ENCODE results near the gene MRO.

- no peak for TF ChIP-seq CTCF (IDR thresholded peaks at IDR 0.05)
- TF ChIP-seq POLR2A (IDR thresholded peaks at IDR 0.05): no peak
These were observed 10.7 kb upstream of the MRO start for GRCh38 chr18:50830544-50830943.

Measured in thyroid gland (tissue), 4 donors.